ENCODE data around the gene CYB5A.

The CYB5A gene

DNA sequence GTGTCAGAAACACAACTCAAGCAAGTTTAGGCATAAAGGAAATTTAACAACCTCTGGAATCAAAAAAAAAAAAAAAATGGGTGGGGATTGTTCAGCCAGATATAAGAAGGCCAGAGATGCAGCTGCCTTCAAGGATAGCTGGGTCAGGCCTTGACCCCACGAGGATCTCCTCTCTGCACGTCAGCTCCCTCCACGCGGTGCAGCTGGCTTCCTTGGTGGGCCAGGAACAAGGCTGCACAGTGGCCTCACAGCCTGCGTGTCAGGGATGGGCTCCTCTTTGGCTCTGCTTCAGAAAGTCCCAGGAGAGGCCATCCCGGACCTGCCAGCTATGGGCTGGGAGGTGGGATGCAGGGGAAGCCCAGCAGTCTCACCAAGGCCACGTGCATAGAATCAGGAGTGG, 88.0 kb downstream of the CYB5A start:
- no peak for DNase-seq

Data from NCI-H2171 treated with DMSO at 0.1 percent for 48 hours (cell line).